Endothelial cell (in vitro differentiated cells): ENCODE results near the gene NT5DC1. TPM values are rescaled to one million over a fixed set of nuclear protein-coding genes. Genes with fewer than 3 reads are reported as not detected.

Experiments used
- DNase-seq: peaks from one replicate; pipeline ENCODE4 v3.0.0; 2021; ENCODE audit warnings: low spot score
- H3K27ac Mint-ChIP-seq: one replicate; pipeline ENCODE4 v1.8.0; 2021; ENCODE audit warnings: mixed read lengths, inconsistent platforms; ENCODE audit not compliant: unreplicated experiment
- H3K27me3 Mint-ChIP-seq: one replicate; pipeline ENCODE4 v1.8.0; 2021; ENCODE audit warnings: mild to moderate bottlenecking, moderate library complexity, mixed read lengths, inconsistent platforms; ENCODE audit not compliant: unreplicated experiment
- H3K36me3 Mint-ChIP-seq: one replicate; pipeline ENCODE4 v1.8.0; 2021; ENCODE audit warnings: mild to moderate bottlenecking, low read depth, mixed read lengths, inconsistent platforms; ENCODE audit not compliant: unreplicated experiment
- H3K4me1 Mint-ChIP-seq: one replicate; pipeline ENCODE4 v1.8.0; 2021; ENCODE audit warnings: mild to moderate bottlenecking, mixed read lengths, inconsistent platforms; ENCODE audit not compliant: unreplicated experiment
- H3K4me3 Mint-ChIP-seq: one replicate; pipeline ENCODE4 v1.8.0; 2021; ENCODE audit warnings: mild to moderate bottlenecking, mixed read lengths, inconsistent platforms; ENCODE audit not compliant: unreplicated experiment
- H3K9me3 Mint-ChIP-seq: one replicate; pipeline ENCODE4 v1.8.0; 2021; ENCODE audit warnings: mixed read lengths, inconsistent platforms; ENCODE audit not compliant: unreplicated experiment
- CTCF ChIP-seq: fragments of 200-600 bp; sonication (generic); IDR thresholded peaks from one replicate; pipeline ENCODE4 v1.5.0; 2021; ENCODE audit warnings: antibody characterized with exemption; ENCODE audit not compliant: unreplicated experiment
- total RNA-seq: library from RNA; stranded (reverse); fragmentation: NEBNext Ultra II Directional; extraction: Animal tissue kit (Norgen Biotek cat#: 25700); gene quantifications from one replicate; pipeline ENCODE4 v1.2.1, GENCODE V29; 2021; ENCODE audit not compliant: unreplicated experiment

The NT5DC1 gene
- total RNA-seq, 1 donor from 2014 or later, result 33.9 TPM

- no peak for TF ChIP-seq CTCF
- Mint-ChIP-seq H3K9me3 (no peaks in the 10 kb centered on the region), H3K27ac (no peak overlapping the region), H3K27me3 (peaks cover 2% of the 10 kb centered on the region), H3K36me3 (peaks cover 3% of the 10 kb centered on the region), H3K4me3 (no peak overlapping the region), H3K4me1 (no peaks in the 10 kb centered on the region)
- no peak for DNase-seq
These were observed 134.0 kb downstream of the NT5DC1 start for GRCh38 chr6:116234689-116235088.

- Mint-ChIP-seq H3K36me3 (peaks cover 3% of the 10 kb centered on the region), H3K4me3 (no peak overlapping the region), H3K9me3 (no peaks in the 10 kb centered on the region), H3K27me3 (peaks cover 2% of the 10 kb centered on the region), H3K27ac (peak overlapping the region; percentile 8), H3K4me1 (no peaks in the 10 kb centered on the region)
- DNase-seq, result no peak
- TF ChIP-seq CTCF, result no peak
These were observed 137.4 kb downstream of the NT5DC1 start for GRCh38 chr6:116238083-116238482.

- no peak for TF ChIP-seq CTCF
- Mint-ChIP-seq H3K4me1 (no peaks in the 10 kb centered on the region), H3K27me3 (peaks cover 2% of the 10 kb centered on the region), H3K27ac (no peak overlapping the region), H3K9me3 (no peaks in the 10 kb centered on the region), H3K4me3 (no peak overlapping the region), H3K36me3 (peaks cover 4% of the 10 kb centered on the region)
- DNase-seq, result no peak
These were observed 138.6 kb downstream of the NT5DC1 start for GRCh38 chr6:116239256-116239655.

GRCh38 chr6:116239856-116240255, 139.2 kb downstream of the NT5DC1 start:
- H3K27me3 Mint-ChIP-seq, result peaks cover 2% of the 10 kb centered on the region
- no peaks in the 10 kb centered on the region for H3K9me3 Mint-ChIP-seq
- no peak overlapping the region for H3K4me3 Mint-ChIP-seq
- DNase-seq, result no peak
- H3K27ac Mint-ChIP-seq, result no peak overlapping the region
- no peaks in the 10 kb centered on the region for H3K4me1 Mint-ChIP-seq
- H3K36me3 Mint-ChIP-seq, result peaks cover 4% of the 10 kb centered on the region
- TF ChIP-seq CTCF, result no peak

- Mint-ChIP-seq H3K9me3 (no peaks in the 10 kb centered on the region), H3K36me3 (peaks cover 4% of the 10 kb centered on the region), H3K4me1 (no peaks in the 10 kb centered on the region), H3K27me3 (no peaks in the 10 kb centered on the region), H3K27ac (no peak overlapping the region), H3K4me3 (no peak overlapping the region)
- no peak for TF ChIP-seq CTCF
- DNase-seq, result no peak
These were observed 143.6 kb downstream of the NT5DC1 start for GRCh38 chr6:116244284-116244683.
